Fibroblast of peridontal ligament (primary cell): ENCODE data around the gene TRIM29.
"Not testable (repeated sequence)": the region's sequence is repeated elsewhere in the genome, so short reads cannot be mapped to it uniquely, and the experiment has no call there.

Experiments
- DNase-seq: peaks from one replicate; pipeline ENCODE4 v3.0.0-alpha.2; 2010; ENCODE audit errors: extremely low read depth

Gene TRIM29

GRCh38 chr11:120172054-120172911 is 34.4 kb upstream of the TRIM29 start:
- peak; percentile 62 for DNase-seq

GRCh38 chr11:120170741-120171261 is 32.9 kb upstream of the TRIM29 start:
- no peak for DNase-seq

GRCh38 chr11:120169981-120170698 is 32.2 kb upstream of the TRIM29 start:
- DNase-seq: no peak

- peak; percentile 48 for DNase-seq
Observed at GRCh38 chr11:120168960-120169681, 31.2 kb upstream of the TRIM29 start.

- no peak for DNase-seq
Observed at GRCh38 chr11:120168108-120168959, 30.4 kb upstream of the TRIM29 start.

GRCh38 chr11:120167659-120168058 is 29.7 kb upstream of the TRIM29 start:
- DNase-seq: no peak

- DNase-seq: no peak
Observed at GRCh38 chr11:120160436-120160835, 22.5 kb upstream of the TRIM29 start.

GRCh38 chr11:120153221-120153620 is 15.3 kb upstream of the TRIM29 start:
- DNase-seq: no peak

GRCh38 chr11:120151536-120151935 is 13.6 kb upstream of the TRIM29 start:
- peak; percentile 4 for DNase-seq

- DNase-seq: no peak
Observed at GRCh38 chr11:120149246-120149645, 11.3 kb upstream of the TRIM29 start.

- DNase-seq: no peak
Observed at GRCh38 chr11:120147950-120148270, 10.0 kb upstream of the TRIM29 start.

GRCh38 chr11:120147094-120147949 is 9.4 kb upstream of the TRIM29 start:
- DNase-seq: no peak

GRCh38 chr11:120146413-120147093 is 8.6 kb upstream of the TRIM29 start:
- DNase-seq: no peak

- no peak for DNase-seq
Observed at GRCh38 chr11:120144501-120144900, 6.6 kb upstream of the TRIM29 start.

- not testable (repeated sequence) for DNase-seq
Observed at GRCh38 chr11:120143472-120143871, 5.6 kb upstream of the TRIM29 start.

- no peak for DNase-seq
Observed at GRCh38 chr11:120142441-120143100, 4.7 kb upstream of the TRIM29 start.

GRCh38 chr11:120141768-120142423 is 4.0 kb upstream of the TRIM29 start:
- no peak for DNase-seq

- no peak for DNase-seq
Observed at GRCh38 chr11:120141113-120141767, 3.3 kb upstream of the TRIM29 start.
